ENCODE data around the gene REEP5. TPM values are rescaled to one million over a fixed set of nuclear protein-coding genes. Genes with fewer than 3 reads are reported as not detected.

Gene REEP5
- total RNA-seq, 1 experiment from 2014 or later, result 50.5 TPM

DNA sequence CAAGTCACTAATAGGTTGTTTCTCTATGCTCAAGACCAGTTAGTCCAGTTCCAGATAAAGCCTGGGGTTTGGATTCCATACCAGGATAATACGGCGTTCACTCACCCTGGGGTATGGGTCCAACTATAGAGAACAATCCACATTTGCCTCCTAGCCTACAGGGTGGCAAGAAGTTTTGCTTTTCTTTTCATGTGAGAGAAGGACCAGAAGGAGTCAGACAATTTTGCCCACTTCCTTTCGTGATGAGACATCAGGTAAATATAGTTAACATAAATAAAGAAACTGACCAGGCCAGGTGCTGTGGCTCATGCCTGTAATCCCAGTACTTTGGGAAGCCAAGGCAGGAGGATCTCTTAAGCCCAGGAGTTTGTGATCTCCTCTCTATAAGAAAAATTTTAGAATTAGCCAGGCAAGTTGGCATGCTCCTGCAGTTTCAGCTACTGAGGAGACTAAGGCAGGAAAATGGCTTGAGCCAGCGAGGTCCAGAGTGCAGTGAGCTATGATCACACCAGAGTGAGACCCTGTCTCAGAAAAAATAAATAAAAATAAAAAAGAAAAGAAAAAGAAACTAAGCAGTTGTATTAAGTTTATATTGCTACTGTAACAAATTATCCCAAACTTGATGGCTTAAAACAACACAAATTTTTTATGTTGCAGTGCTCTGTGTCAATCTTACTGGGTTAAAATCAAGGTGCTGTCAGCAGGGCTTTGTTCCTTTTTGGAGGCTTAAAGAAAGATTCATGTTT lies 7.5 kb upstream of the REEP5 start:
- POLR2A ChIA-PET (ENCODE audit: low non-redundant PET), result no interaction called here

DNA sequence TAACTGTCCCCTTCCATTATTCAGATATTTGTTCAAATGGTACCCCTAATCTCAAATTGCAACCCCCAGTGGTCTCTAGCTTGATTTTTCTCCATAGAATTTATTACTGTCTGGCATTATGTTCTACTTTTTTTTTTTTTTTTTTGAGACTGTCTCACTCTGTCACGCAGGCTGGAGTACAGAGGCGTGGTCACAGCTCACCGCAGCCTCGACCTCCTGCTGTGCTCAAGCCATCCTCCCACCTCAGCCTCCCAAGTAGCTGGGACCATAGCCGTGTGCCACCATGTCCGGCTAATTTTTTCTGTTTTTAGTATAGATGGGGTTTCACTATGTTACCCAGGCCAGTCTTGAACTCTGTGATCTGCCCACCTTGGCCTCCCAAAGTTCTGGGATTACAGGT lies 2.0 kb upstream of the REEP5 start:
- Histone ChIP-seq H3K27ac (ENCODE audit: low read depth, low read length, poor library complexity, severe bottlenecking) (no peak overlapping the region), H3K4me3 (ENCODE audit: low read depth, low read length, poor library complexity, severe bottlenecking) (no peak overlapping the region), H3K4me1 (ENCODE audit: insufficient read depth, low read length, poor library complexity, severe bottlenecking) (peaks cover 17% of the 10 kb centered on the region), H3K27me3 (replicated peaks; ENCODE audit: insufficient read depth, low read depth, low read length, poor library complexity) (no peaks in the 10 kb centered on the region), H3K36me3 (ENCODE audit: insufficient read depth, low read length, poor library complexity, severe bottlenecking) (peaks cover 10% of the 10 kb centered on the region), H3K9me3 (ENCODE audit: low read depth, low read length, poor library complexity, severe bottlenecking) (no peaks in the 10 kb centered on the region)
- ChIA-PET CTCF (no interaction called here), POLR2A (ENCODE audit: low non-redundant PET) (no interaction called here)
- DNase-seq (ENCODE audit: low spot score), result no peak
- BruUV-seq (replicated peaks), result no TSS peak
- intact Hi-C loops (cut with micrococcal nuclease; ENCODE audit: unreplicated experiment), result loop anchor here (2.0 kb wide), 1 partner anchor 373 kb away; no protein-coding TSS in a partner anchor
- TF ChIP-seq EZH2 (IDR thresholded peaks at IDR 0.05; ENCODE audit: borderline replicate concordance, low read depth, low read length, poor library complexity, severe bottlenecking), result no peak
- TF ChIP-seq CTCF (conservative IDR thresholded peaks at IDR 0.05; ENCODE audit: low read depth, low read length), result no peak

More for the DNA sequence above, 7.5 kb upstream of the REEP5 start:
- no peaks in the 10 kb centered on the region for H3K9me3 ChIP-seq (ENCODE audit: low read depth, low read length, poor library complexity, severe bottlenecking)
- CTCF ChIA-PET, result no interaction called here
- intact Hi-C loops (cut with micrococcal nuclease; ENCODE audit: unreplicated experiment), result no loop called here
- no peak for TF ChIP-seq EZH2 (IDR thresholded peaks at IDR 0.05; ENCODE audit: borderline replicate concordance, low read depth, low read length, poor library complexity, severe bottlenecking)
- TF ChIP-seq CTCF (conservative IDR thresholded peaks at IDR 0.05; ENCODE audit: low read depth, low read length), result no peak
- no peak overlapping the region for H3K4me3 ChIP-seq (ENCODE audit: low read depth, low read length, poor library complexity, severe bottlenecking)
- no peaks in the 10 kb centered on the region for H3K27me3 ChIP-seq (replicated peaks; ENCODE audit: insufficient read depth, low read depth, low read length, poor library complexity)
- no peaks in the 10 kb centered on the region for H3K36me3 ChIP-seq (ENCODE audit: insufficient read depth, low read length, poor library complexity, severe bottlenecking)
- BruUV-seq (replicated peaks), result no TSS peak
- no peak overlapping the region for H3K27ac ChIP-seq (ENCODE audit: low read depth, low read length, poor library complexity, severe bottlenecking)
- no peaks in the 10 kb centered on the region for H3K4me1 ChIP-seq (ENCODE audit: insufficient read depth, low read length, poor library complexity, severe bottlenecking)
- DNase-seq (ENCODE audit: low spot score), result no peak

DNA sequence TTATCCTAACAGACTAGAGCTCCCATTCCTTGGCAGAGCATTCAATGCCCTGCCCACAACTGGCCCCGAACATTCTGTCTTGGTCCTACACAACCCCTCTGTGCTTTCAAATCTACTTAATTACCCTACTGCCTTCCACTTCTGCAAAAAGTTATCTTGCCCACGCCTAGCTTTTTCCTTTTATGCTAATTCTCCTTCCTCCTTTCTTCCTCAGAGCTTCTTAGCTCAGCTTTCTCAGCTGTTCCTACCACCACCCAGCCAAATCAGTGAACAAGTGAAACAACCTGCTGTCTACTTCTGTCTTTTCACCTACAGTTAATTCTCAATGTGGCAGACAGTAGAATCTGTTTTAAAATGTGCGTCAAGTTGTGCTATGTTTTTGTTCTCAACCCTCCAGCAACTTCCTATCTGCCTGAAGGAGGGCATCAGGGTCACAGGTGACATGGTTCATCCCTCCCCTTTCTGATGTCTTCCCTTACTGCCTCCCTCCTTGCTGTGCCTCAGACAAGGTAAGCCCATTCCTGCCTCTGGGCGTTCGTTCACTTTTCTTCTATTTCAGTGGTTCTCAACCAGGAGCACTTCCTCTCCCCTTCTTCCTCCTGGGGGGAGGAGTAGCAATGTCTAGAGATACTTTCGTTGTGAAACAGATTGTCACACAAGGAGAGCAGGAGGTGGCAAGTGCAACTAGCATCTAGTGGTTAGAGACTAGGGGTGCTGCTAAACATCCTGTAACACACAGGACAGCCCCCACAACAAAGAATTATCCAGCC lies 1.3 kb upstream of the REEP5 start:
- intact Hi-C loops (cut with micrococcal nuclease; ENCODE audit: unreplicated experiment), result loop anchor here (2.0 kb wide), 1 partner anchor 373 kb away; no protein-coding TSS in a partner anchor
- Histone ChIP-seq H3K36me3 (ENCODE audit: insufficient read depth, low read length, poor library complexity, severe bottlenecking) (peaks cover 15% of the 10 kb centered on the region), H3K27ac (ENCODE audit: low read depth, low read length, poor library complexity, severe bottlenecking) (no peak overlapping the region), H3K4me1 (ENCODE audit: insufficient read depth, low read length, poor library complexity, severe bottlenecking) (peaks cover 17% of the 10 kb centered on the region), H3K9me3 (ENCODE audit: low read depth, low read length, poor library complexity, severe bottlenecking) (no peaks in the 10 kb centered on the region), H3K27me3 (replicated peaks; ENCODE audit: insufficient read depth, low read depth, low read length, poor library complexity) (no peaks in the 10 kb centered on the region), H3K4me3 (ENCODE audit: low read depth, low read length, poor library complexity, severe bottlenecking) (no peak overlapping the region)
- POLR2A ChIA-PET (ENCODE audit: low non-redundant PET), result no interaction called here
- TF ChIP-seq EZH2 (IDR thresholded peaks at IDR 0.05; ENCODE audit: borderline replicate concordance, low read depth, low read length, poor library complexity, severe bottlenecking), result no peak
- no peak for TF ChIP-seq CTCF (conservative IDR thresholded peaks at IDR 0.05; ENCODE audit: low read depth, low read length)
- no TSS peak for BruUV-seq (replicated peaks)
- CTCF ChIA-PET, result interaction anchor here (0.7 kb wide), 1 partner anchor 59 kb away, joined by 3 read pairs; no protein-coding TSS in a partner anchor
- DNase-seq (ENCODE audit: low spot score), result no peak
